Adipose tissue (tissue), 3 donors: ENCODE measurements around the gene RAB11A. TPM values are rescaled to one million over a fixed set of nuclear protein-coding genes. Genes with fewer than 3 reads are reported as not detected.

ENCODE experiments used
- H3K27ac ChIP-seq: one replicate; pipeline ENCODE4 v1.5.1; 2013; ENCODE audit warnings: low read depth, low read length
- WGBS, 3 donors: extraction: QIAGEN DNeasy Blood & Tissue Kit; methylation state at CpG; one replicate each; pipeline ENCODE4 v1.1.7; 2013; 5-methylcytosine and 5-hydroxymethylcytosine counted together
- polyA plus RNA-seq, 3 donors: library from polyadenylated mRNA; stranded (reverse); fragments of 200-250 nt; gene quantifications; one replicate each; pipeline ENCODE4 v1.2.3, GENCODE V29; 2013
- donor health status: healthy with polysubstance abuse.
- donor health status: Bipolar disorder and iron deficiency.
- donor health status: healthy.

Gene RAB11A
- polyA plus RNA-seq, result 100 to 1,000 TPM in 2 of 3 donors, 10 to 100 TPM in 1; 75.5 to 188 (median 103) TPM

GRCh38 chr15:65869126-65869953, at the start of gene RAB11A:
RAB11A (plus strand) TSS chr15:65869491; CDS start chr15:65869586, 95 bp downstream.
- peak within 1 kb of the TSS; percentile 82 for H3K27ac ChIP-seq
- WGBS, 3 donors, result 0 to 1% (median 0%) methylated on average over 56 to 62 of the region's 62 CpGs

- WGBS, 3 donors, result 93 to 94% (median 93%) methylated on average over 3 of the region's 3 CpGs
These were observed 49.7 kb upstream of the RAB11A start for GRCh38 chr15:65819563-65819960.

GRCh38 chr15:65821070-65821469, 48.2 kb upstream of the RAB11A start:
- no peak overlapping the region for H3K27ac ChIP-seq

More at GRCh38 chr15:65819563-65819960, 49.7 kb upstream of the RAB11A start:
- no peak overlapping the region for H3K27ac ChIP-seq

- 84 to 90% (median 87%) methylated on average over 3 of the region's 3 CpGs for WGBS, 3 donors
- H3K27ac ChIP-seq, result no peak overlapping the region
These were observed 47.0 kb upstream of the RAB11A start for GRCh38 chr15:65822316-65822715.

- no peak overlapping the region for H3K27ac ChIP-seq
- 64 to 73% (median 69%) methylated on average over 7 of the region's 7 CpGs for WGBS, 3 donors
These were observed 45.1 kb upstream of the RAB11A start for GRCh38 chr15:65824031-65824743.

- WGBS, 3 donors, result 62 to 64% (median 63%) methylated on average over 5 of the region's 5 CpGs
These were observed 44.2 kb upstream of the RAB11A start for GRCh38 chr15:65824941-65825544.

GRCh38 chr15:65827065-65827464, 42.2 kb upstream of the RAB11A start:
- WGBS, 3 donors, result 57 to 79% (median 60%) methylated on average over 3 of the region's 3 CpGs
- no peak overlapping the region for H3K27ac ChIP-seq

More at GRCh38 chr15:65824941-65825544, 44.2 kb upstream of the RAB11A start:
- H3K27ac ChIP-seq, result no peak overlapping the region

GRCh38 chr15:65828585-65828984, 40.7 kb upstream of the RAB11A start:
- WGBS, 3 donors, result 69 to 80% (median 73%) methylated on average over 2 of the region's 2 CpGs
- H3K27ac ChIP-seq, result no peak overlapping the region

- 56 to 71% (median 65%) methylated on average over 7 of the region's 7 CpGs for WGBS, 3 donors
These were observed 40.0 kb upstream of the RAB11A start for GRCh38 chr15:65829130-65829764.

GRCh38 chr15:65832549-65833364, 36.5 kb upstream of the RAB11A start:
- 3 to 13% (median 6%) methylated on average over 8 of the region's 8 CpGs for WGBS, 3 donors
- no peak overlapping the region for H3K27ac ChIP-seq

More at GRCh38 chr15:65829130-65829764, 40.0 kb upstream of the RAB11A start:
- H3K27ac ChIP-seq, result no peak overlapping the region

GRCh38 chr15:65833501-65834205, 35.6 kb upstream of the RAB11A start:
- no peak overlapping the region for H3K27ac ChIP-seq
- 39 to 49% (median 48%) methylated on average over 4 of the region's 4 CpGs for WGBS, 3 donors

- WGBS, 3 donors, result 93 to 94% (median 94%) methylated on average over 8 of the region's 8 CpGs
These were observed 34.5 kb upstream of the RAB11A start for GRCh38 chr15:65834603-65835282.

GRCh38 chr15:65835447-65835846, 33.8 kb upstream of the RAB11A start:
- no peak overlapping the region for H3K27ac ChIP-seq
- WGBS, 3 donors, result 41 to 77% (median 41%) methylated on average over 4 of the region's 4 CpGs

More at GRCh38 chr15:65834603-65835282, 34.5 kb upstream of the RAB11A start:
- no peak overlapping the region for H3K27ac ChIP-seq

GRCh38 chr15:65836665-65837064, 32.6 kb upstream of the RAB11A start:
- H3K27ac ChIP-seq, result no peak overlapping the region
- WGBS, 3 donors, result 90 to 93% (median 93%) methylated on average over 4 of the region's 4 CpGs

- no peak overlapping the region for H3K27ac ChIP-seq
These were observed 31.7 kb upstream of the RAB11A start for GRCh38 chr15:65837301-65838294.

More at GRCh38 chr15:65837301-65838294, 31.7 kb upstream of the RAB11A start:
- WGBS, 3 donors, result 75 to 85% (median 81%) methylated on average over 6 of the region's 6 CpGs
